Stimulated activated CD8-positive, alpha-beta memory T cell treated with anti-CD3 and anti-CD28 coated beads, Interleukin-12 subunit alpha, Interleukin-12 subunit beta, amount 100 ng/mL, for 1 hour (primary cell): ENCODE results near the gene CRIP3.
"Not testable (repeated sequence)": the region's sequence is repeated elsewhere in the genome, so short reads cannot be mapped to it uniquely, and the experiment has no call there.

ENCODE experiments used
- DNase-seq: peaks from one replicate; pipeline ENCODE4 v3.0.0-alpha.2; 2020; ENCODE audit warnings: low read depth

Gene CRIP3

DNA sequence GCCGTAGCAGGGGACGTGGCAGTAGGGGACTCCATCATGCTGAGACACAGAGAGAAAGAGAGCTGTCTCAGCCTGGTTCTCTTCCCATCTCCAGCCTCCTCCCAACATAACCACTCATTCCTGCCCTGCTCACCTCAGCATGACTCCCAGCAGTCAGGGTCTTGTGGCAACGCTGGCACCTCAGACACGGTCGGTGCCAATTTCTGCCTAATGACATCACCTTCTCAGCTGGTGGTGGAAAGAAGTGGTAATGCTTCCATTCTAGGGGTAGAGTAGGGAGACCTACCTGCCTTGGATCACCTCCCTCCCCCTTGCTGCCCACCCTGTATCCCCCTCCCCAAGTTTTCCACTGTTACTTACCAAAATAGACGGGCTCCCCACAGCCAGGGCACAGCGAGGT is 2.5 kb downstream of the CRIP3 start:
- no peak for DNase-seq

DNA sequence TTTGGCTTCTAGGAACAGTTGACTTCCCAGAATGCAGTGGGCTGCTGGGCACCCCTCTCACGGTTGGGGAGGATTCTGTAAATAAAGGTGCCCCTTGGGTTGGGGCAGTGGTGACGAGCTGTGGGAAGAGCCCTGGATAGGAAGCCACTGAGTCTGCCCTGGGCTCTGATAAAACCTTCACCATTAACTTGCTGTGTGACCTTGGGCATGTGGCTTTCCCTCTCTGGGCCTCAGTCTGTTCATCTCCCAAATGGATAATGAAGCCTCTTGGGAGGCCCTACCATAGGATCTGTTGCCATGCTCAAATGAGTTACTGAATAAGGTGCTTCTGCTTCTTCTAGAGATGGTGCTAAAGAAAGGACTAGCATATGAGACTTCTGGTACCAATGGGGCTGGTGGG is 3.7 kb downstream of the CRIP3 start:
- no peak for DNase-seq

DNA sequence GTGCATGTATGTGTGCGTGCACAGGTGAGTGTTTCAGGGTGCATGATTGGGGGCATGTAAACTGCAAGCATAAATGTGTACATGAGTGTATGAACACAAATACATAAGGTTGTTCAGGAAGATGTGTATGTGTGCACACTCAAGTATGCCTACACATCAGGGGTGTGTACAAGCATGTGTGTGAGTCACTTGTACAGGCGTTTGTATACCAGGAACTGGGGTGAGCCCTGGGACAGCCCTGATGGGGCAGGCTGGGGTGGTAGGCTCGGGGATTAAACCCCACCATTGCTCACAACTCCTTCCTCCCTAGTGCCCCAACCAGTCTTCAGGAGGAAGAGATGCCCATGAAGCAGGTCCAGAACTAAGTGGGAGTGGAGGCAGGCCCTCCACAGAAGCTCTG is 4.3 kb downstream of the CRIP3 start:
- DNase-seq = no peak

DNA sequence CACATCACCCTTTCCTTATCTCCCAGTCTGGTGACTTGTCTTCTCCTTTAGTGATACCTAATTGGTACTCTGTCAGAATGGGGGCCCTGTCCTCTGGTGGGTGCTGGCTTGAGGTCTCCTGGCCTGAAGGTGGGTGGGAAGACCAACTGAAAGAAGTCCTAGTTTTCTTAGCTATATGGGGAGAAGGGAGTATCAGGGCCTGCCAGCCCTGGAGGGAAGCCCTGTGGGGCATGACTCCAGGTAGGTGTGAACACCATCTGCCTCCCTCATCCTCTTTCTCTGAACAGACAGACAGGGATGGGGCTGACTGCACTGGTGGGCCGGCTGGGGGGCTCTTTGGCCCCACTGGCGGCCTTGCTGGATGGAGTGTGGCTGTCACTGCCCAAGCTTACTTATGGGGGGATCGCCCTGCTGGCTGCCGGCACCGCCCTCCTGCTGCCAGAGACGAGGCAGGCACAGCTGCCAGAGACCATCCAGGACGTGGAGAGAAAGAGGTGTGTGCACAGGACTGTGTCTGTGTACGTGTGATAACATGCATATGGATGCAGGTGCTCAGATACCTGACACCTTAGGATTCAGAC is 4.8 kb downstream of the CRIP3 start:
- DNase-seq = no peak

DNA sequence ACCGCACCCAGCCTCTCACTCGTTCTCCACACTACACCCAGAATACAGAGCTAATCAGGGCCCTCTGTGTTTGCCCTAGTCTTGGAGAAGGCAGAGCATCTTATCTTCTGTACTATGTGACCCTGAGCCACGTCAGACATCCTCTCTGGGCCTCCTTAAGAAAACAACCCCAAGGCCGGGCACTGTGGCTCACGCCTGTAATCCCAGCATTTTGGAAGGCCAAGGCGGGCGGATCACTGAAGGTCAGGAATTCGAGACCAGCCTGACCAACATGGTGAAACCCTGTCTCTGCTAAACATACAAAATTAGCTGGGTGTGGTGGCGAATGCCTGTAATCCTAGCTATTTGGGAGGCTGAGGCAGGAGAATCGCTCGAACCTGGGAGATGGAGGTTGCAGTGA is 5.6 kb downstream of the CRIP3 start:
- not testable (repeated sequence) for DNase-seq

DNA sequence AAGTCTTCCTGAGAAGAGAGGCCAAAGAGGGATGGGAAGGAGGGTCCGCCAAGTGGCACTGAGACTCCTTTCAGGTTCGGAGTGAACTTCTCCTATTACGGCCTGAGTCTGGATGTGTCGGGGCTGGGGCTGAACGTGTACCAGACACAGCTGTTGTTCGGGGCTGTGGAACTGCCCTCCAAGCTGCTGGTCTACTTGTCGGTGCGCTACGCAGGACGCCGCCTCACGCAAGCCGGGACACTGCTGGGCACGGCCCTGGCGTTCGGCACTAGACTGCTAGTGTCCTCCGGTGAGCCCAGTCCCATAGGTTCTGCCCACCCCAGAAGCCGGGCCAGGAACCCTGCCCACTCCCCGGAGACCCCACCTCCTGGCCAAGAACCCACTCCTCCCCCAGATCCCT is 6.5 kb downstream of the CRIP3 start:
- DNase-seq = no peak

DNA sequence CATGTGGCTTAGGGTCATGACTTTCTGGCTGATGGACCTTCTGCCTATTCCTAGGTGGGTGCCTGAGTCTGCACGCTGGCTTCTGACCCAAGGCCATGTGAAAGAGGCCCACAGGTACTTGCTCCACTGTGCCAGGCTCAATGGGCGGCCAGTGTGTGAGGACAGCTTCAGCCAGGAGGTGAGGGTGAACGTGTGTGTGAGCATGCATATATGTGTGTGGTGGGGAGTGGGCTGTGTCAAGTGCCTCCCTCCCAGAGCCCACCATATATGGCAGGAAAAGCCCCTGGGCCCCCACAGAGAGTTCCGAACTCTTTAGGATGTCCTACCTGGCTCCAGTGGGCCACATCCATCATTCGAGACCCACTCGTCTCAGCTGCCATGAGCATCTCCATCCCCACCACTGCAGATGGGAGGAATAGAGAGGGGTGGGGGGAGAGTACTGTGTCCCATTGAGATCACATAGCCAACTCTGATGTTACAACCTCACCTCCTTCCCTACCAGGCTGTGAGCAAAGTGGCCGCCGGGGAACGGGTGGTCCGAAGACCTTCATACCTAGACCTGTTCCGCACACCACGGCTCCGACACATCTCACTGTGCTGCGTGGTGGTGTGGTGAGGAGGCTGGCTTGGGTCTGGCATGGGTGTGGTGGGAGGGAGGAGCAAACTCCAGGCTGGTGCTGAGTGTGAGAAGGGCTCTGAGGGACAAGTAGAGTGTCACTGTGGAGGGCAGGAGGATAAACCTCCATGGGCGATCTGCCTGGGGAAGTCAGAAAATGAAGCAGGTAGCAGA is 7.3 kb downstream of the CRIP3 start:
- no peak for DNase-seq

DNA sequence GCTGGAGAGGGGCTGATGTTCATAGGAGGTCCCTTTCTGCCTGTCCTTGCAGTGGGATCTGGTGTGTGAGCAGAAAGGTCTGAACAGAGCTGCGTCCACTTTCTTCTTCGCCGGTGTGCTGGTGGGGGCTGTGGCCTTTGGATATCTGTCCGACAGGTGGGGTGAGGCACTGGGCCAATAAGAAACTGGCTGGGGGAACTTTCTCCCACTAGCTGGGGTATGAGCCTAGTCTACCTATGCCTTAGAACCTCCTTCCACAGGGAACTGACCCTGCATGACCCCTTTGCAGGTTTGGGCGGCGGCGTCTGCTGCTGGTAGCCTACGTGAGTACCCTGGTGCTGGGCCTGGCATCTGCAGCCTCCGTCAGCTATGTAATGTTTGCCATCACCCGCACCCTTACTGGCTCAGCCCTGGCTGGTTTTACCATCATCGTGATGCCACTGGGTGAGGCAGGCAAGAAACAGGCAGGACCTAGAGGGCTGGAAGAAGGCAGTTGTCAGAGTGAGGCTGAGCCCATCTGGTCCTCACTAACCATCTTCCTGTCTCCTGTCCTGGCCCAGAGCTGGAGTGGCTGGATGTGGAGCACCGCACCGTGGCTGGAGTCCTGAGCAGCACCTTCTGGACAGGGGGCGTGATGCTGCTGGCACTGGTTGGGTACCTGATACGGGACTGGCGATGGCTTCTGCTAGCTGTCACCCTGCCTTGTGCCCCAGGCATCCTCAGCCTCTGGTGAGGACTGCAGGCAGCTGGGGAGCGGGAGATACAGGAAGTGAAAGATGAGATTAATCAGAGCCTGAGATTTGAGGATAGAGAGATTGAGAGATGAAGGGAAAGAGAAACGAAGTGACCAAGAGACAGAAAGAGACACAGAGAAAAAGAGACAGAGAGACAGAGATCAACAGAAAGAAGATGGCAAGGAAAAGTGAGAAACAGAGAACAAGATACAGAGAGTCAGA is 9.0 kb downstream of the CRIP3 start:
- DNase-seq = no peak

DNA sequence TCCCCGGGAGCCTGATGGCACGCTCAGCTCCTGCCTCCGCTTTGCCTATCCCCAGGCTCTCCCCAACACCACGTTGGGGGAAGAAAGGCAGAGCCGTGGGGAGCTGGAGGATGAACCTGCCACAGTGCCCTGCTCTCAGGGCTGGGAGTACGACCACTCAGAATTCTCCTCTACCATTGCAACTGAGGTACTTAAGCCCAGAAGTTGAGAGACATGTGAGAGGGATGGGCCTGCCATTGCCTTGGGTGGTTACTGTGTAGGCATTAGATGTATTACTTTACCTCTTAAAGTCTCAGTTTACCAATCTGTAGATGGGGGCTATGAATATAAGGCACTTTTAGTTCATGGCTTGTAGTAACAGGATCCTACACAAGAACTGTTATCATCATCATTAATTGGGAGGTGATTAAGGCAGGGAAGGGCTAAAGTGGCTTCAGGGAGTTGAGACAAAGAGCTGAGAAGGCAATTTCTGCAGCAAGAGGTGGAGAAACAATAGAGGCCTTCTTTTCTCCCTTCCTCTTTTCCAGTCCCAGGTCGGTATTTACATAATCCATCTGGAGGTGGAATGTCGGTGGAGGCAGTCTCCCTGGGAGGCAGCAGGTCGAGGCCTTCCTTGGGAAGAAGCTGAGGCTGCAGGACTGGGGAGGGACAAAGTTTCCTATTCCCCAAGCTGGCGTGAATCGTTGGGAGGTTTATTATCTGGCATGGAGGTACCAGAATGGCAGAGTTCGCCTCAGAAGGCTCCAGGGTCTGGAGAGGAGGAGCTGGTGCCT is 9.9 kb downstream of the CRIP3 start:
- no peak for DNase-seq

DNA sequence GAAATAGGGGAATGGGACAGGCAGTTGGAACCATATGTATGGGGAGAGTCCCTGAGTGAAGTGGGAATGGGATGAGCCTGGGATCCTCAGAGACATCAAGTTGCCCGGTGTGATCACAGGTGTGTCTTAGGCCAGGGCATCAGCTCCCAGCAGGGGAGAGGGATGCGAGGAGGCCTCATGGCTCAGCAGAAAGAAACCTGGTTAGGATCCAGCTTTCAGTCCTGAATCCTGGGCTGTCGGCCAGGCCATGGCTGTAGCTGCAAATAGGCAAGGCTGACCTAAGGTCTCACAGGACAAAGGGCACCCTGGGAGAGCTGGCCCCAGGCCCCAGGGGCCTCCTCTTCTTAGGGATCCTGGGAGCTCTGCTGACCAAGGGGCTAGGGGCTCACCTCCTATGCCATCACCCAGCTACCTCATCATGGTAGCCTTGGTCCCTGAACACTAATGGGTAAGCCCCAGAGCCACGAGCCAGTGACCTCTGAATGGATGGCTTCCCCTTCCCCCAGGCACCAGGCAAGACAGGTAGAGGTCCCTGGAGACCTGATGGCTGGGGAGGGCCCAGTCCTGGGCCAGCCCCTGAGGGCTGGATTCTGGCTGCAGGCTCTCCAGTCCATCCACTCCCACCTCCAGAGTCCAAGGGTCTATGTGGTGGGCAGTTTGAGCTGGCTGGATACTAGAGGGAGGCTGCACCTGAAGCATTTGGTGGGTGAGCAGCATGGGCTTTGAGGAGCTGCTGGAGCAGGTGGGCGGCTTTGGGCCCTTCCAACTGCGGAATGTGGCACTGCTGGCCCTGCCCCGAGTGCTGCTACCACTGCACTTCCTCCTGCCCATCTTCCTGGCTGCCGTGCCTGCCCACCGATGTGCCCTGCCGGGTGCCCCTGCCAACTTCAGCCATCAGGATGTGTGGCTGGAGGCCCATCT is 10.7 kb downstream of the CRIP3 start, which contains the start of gene SLC22A7:
SLC22A7 (plus strand) TSS at position 617 of the 921 bp plus-strand sequence; CDS start at position 716, 99 bp downstream.
- DNase-seq = no peak

DNA sequence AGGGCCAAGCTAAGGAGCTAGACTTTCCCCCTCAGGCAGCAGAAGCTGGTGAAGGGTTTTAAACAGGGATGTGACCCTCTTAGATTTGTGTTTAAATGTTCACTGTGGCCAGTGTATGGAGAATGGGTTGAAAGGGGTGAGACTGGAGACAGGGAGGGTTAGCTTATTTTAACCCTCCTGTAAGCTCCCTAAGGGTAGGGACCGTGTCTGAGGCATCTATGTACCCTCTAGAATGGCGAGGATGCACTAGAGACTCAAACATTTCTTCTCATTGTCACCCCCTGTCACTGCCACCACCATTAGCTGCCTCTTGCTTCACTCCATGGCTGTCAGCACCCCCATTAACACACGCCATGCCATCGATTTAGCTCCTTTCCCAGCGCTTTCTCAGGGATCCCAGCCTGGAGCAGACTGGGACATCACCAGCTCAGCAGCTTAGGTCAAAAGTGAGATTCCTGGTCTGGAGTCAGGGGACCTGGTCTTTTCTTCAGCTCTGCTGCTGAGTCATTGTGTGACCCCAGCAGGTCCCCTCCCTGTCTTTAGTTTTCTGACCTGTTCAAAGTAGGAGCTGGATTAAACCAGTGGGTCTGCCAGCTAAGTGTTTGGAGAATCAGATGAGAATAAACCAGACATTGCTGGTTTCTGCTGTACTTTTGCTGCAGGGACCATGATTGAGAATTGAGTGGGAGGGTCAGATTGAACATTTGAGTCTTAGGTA is 11.7 kb downstream of the CRIP3 start:
- DNase-seq = no peak

DNA sequence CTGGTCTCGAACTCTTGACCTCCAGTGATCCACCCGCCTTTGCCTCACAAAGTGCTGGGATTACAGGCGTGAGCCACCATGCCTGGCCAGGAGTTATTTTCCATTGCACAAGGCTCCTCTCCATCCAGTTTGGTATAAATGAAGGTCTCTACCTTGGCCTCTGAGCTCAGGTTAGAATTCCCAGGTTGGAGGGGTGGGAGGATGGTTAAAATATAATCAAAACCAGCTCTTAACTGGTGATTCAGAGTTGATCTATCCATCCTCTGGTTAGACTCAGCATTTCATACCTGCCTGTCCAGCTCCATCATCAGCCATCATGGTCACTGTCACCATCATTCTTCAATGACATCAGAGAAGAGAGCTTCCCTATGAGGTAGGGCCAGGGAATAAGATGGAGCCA is 13.2 kb downstream of the CRIP3 start:
- DNase-seq = no peak

DNA sequence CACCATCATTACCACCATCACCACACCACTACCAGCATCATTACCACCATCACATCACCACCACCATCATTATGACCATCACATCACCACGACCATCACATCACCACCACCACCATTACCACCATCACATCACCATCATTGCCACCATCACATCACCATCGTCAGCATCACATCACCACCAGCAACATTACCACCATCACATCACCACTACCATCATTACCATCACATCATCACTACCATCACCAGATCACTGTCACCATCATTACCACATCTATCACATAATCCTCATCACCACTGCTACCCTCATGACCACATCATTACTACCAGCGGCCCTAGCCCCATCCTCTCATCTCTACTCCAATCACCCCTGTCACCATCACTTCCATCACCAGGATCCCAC is 14.1 kb downstream of the CRIP3 start:
- DNase-seq = no peak

DNA sequence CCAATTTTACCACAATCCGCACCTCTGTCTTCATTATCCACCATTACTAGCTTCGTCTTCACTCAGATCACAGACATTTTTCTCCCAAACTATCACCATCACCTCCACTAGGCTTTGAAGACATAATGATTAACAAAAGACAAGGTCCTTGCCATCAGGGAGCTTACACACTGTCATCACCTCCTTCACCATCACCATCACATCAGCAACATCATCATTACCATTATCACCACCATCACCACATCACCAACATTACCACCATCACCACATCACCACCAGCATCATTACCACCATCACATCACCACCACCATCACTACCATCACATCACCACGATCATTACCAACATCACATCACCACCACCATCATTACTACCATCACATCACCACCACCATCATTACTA is 14.9 kb downstream of the CRIP3 start:
- no peak for DNase-seq

DNA sequence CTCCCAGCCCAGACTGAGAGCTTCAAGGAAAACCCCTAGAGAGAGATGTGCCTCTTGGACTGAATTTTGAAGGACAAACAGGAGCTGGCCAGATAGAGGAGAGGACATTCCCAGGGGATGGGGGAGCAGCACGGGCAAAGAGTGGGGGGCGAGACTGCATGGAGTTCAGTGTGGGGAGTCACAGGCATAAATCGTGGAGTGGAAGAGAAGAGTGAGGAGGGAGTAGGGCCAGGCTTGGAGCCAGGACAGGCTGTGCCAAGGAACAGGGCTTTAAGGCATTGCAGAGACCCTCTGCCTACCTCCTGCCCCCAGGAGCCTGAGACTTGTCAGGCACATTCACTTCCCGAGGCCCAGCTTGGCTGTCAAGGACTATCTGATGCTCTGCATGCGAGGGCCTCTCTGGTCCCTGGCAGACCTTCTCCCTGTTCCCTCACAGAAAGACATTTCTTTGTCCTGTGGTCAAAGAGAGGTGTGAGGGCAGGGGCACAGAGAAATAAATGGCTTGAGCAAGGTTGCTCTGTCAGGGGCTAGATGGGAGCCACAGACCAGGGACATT is 15.8 kb downstream of the CRIP3 start:
- no peak for DNase-seq

DNA sequence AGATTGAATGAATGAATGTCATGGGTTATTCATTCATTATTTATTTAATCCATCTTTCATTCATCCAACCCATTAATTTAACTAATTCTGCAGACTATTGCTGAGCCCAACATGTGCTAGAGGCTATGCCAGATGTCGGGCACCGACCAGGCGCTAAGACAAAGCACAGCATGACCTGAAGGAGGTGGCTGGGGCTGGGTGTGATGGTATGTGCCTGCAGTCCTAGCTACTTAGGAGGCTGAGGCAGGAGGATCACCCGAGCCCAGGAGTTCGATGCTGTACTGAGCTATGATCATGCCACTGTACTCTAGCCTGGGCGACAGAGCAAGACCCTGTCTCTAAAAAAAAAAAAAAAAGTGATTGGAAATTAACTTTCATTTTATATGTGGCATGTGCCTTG is 16.3 kb downstream of the CRIP3 start:
- DNase-seq = no peak

DNA sequence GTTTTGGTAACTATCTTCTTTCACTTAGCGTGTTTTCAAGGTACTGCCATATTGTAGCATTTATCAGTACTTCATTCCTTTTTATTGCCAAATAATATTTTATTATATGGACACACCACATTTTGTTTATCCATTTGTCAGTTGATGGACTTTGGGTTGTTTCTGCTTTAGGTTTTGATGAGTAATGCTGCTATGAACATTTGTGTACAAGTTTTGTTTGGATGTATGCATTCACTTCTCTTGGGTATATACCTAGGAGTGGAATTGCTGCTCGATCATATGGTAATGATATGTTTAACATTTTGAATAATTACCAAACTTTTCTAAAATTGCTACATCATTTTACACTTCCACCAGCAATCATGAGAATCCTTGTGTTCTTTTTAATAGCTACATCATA is 16.9 kb downstream of the CRIP3 start:
- no peak for DNase-seq

DNA sequence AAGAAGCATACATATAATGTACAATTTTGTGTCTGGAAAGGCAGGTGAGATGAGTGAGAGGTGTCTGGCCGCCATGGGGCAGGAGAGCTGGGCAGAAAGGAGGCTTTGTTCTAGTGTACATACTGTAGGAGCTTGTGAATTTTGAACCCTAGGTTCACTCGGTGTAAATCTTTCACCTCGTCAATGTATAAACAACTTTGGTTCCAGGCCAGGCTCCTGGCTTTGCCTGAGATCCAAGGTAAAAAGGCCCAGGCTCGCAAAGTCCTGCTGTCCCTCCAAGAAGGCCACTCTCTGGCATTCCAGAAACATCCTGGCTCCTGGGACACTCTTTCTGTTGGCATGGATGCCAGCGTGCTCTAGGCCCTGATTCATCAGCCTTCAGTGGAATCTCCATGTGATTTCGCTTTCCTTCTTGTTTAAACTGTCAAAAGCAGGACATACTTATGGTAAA is 17.7 kb downstream of the CRIP3 start:
- DNase-seq = no peak

DNA sequence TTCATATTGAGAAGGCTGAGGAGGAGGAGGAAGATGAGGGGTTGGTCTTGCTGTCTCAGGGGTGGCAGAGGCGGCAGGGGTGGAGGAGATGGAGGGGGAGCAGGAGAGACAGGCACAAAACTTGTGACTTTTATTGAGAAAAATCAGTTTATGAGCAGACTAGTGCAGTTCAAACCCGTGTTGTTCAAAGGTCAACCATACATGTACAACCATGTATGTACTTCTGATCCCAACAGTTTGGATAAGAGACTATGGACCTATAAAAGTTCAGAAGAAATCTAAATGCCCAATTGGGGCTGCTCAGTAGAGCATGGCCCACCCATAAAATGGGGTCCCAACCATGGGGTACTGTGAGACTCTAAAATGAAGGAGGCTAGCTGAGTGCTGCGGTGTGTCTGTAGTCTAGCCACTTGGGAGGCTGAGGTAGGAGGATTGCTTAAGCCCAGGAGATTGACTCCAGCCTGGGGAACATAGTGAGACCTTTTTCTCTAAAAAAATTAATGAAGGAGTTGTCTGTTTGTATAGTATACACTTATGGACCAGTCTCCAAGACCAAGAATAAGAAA is 18.2 kb downstream of the CRIP3 start:
- DNase-seq = no peak
